Measurements from ENCODE around the gene PRKCE.

DNA sequence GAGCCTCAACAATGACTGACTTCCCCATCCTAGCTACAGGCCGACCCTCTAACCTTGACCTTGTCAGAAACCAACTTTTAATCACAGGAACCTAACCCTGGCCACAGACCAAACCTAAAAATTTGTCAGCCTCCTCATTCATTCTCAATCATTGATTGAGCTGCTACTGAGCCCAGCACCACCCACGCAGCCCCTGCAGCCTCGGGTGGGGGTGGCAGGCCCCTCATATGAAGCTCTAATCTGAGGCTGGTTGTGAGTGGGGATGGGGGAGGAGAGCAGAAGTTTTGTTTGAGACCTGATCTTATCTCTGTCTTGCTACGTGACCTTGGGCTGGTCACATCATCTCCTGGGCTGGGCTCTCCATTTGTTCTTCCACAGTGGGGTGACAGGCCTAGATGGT is 546.2 kb downstream of the PRKCE start:
- TF ChIP-seq, protein P1, sequence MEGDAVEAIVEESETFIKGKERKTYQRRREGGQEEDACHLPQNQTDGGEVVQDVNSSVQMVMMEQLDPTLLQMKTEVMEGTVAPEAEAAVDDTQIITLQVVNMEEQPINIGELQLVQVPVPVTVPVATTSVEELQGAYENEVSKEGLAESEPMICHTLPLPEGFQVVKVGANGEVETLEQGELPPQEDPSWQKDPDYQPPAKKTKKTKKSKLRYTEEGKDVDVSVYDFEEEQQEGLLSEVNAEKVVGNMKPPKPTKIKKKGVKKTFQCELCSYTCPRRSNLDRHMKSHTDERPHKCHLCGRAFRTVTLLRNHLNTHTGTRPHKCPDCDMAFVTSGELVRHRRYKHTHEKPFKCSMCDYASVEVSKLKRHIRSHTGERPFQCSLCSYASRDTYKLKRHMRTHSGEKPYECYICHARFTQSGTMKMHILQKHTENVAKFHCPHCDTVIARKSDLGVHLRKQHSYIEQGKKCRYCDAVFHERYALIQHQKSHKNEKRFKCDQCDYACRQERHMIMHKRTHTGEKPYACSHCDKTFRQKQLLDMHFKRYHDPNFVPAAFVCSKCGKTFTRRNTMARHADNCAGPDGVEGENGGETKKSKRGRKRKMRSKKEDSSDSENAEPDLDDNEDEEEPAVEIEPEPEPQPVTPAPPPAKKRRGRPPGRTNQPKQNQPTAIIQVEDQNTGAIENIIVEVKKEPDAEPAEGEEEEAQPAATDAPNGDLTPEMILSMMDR (IDR thresholded peaks at IDR 0.05), result no peak
- TF ChIP-seq POLR2AphosphoS5 (IDR thresholded peaks at IDR 0.05; ENCODE audit: low read depth, low read length), result no peak
